HepG2 (cell line): Measurements from ENCODE around the gene ST6GALNAC2. TPM values are rescaled to one million over a fixed set of nuclear protein-coding genes. Genes with fewer than 3 reads are reported as not detected.
A peak's percentile ranks its signal among the peaks of the same experiment; 100 is the strongest.

Experiments
- ATAC-seq: fragments of 200-7000 bp; cut with Tn5 transposase; 3 replicates; pipeline ENCODE4 v1.9.1; 2020; ENCODE audit warnings: mild to moderate bottlenecking, moderate library complexity
- BruUV-seq: library from RNA; stranded (reverse); fragments of 400-500 nt; replicated peaks from 2 replicates; lab custom pipeline; 2021; lab: Mats Ljungman, UMichigan
- CTCF ChIA-PET: fragments of 300-600 bp; formaldehyde crosslinking; extraction: SDS; loops from one replicate; lab custom pipeline; 2021; ENCODE audit warnings: low total read pairs, inconsistent platforms, low intra/inter-chr PET ratio; lab: Yijun Ruan, JAX
- POLR2A ChIA-PET: fragments of 350-600 bp; sonication (Branson Sonifier 250); formaldehyde crosslinking; loops from one replicate; lab custom pipeline; 2020; ENCODE audit warnings: antibody characterized with exemption, inconsistent platforms; lab: Yijun Ruan, JAX
- DNase-seq: peaks from one replicate; pipeline ENCODE4 v3.0.0-alpha.2; 2015; ENCODE audit warnings: low spot score
- FAIRE-seq: peaks from 3 replicates; lab custom pipeline; 2011; peaks lifted over from hg19 to GRCh38; lab: Jason Lieb, UNC
- H2AFZ ChIP-seq: one replicate; pipeline ENCODE4 v1.6.1; 2011; ENCODE audit warnings: low read length, inconsistent platforms
- H3K27ac ChIP-seq: fragments of 300-600 bp; 3 replicates; pipeline ENCODE4 v1.8.0; 2011; ENCODE audit warnings: mixed run types, mild to moderate bottlenecking, mixed read lengths, low read length, inconsistent platforms; ENCODE audit not compliant: insufficient read depth; ENCODE audit errors: extremely low read length
- H3K27me3 ChIP-seq, 2 experiments: fragments of 200-600 bp in 1 of 2; 2 replicates in 1 of 2; 3 replicates in 1 of 2; pipeline versions ENCODE4 v1.6.0 to v1.8.0; 2011; ENCODE audit warnings: low read length in 2 of 2, mild to moderate bottlenecking in 2 of 2, moderate library complexity in 2 of 2, inconsistent platforms in 1 of 2; ENCODE audit not compliant: insufficient read depth in 2 of 2, control insufficient read depth in 1 of 2
- H3K36me3 ChIP-seq, 2 experiments: fragments of 200-600 bp in 1 of 2; replicated peaks in 1 of 2; 2 replicates in 1 of 2; 3 replicates in 1 of 2; pipeline versions ENCODE4 v1.5.1 to v1.8.0; 2011; ENCODE audit warnings: low read length in 2 of 2, inconsistent platforms in 1 of 2; ENCODE audit not compliant: insufficient read depth in 2 of 2, control insufficient read depth in 1 of 2
- H3K4me1 ChIP-seq: 2 replicates; pipeline ENCODE4 v1.5.1; 2012; ENCODE audit warnings: low read length, inconsistent platforms; ENCODE audit not compliant: insufficient read depth
- H3K4me2 ChIP-seq: 2 replicates; pipeline ENCODE4 v1.6.0; 2011; ENCODE audit warnings: low read depth, low read length, inconsistent platforms
- H3K4me3 ChIP-seq, 3 experiments: fragments of 200-600 bp in 1 of 3; sonication (generic), shearing (Covaris generic) in 1 of 3; replicated peaks in 1 of 3; 2 replicates each; pipeline ENCODE4 v1.5.1; 2011 to 2016; ENCODE audit warnings: low read length in 3 of 3, inconsistent platforms in 2 of 3, low read depth in 2 of 3, mild to moderate bottlenecking in 2 of 3, control low read depth in 1 of 3, mixed read lengths in 1 of 3; ENCODE audit not compliant: insufficient read depth in 1 of 3
- H3K79me2 ChIP-seq: one replicate; pipeline ENCODE4 v1.6.1; 2011; ENCODE audit warnings: low read length, inconsistent platforms; ENCODE audit not compliant: insufficient read depth
- H3K9ac ChIP-seq: 2 replicates; pipeline ENCODE4 v1.6.0; 2011; ENCODE audit warnings: mild to moderate bottlenecking, low read depth, low read length, inconsistent platforms; ENCODE audit not compliant: insufficient read depth
- H3K9me3 ChIP-seq: 2 replicates; pipeline ENCODE4 v1.5.1; 2012; ENCODE audit warnings: mild to moderate bottlenecking, low read length
- H4K20me1 ChIP-seq: 2 replicates; pipeline ENCODE4 v1.6.0; 2011; ENCODE audit warnings: inconsistent platforms, mild to moderate bottlenecking, low read length, moderate library complexity; ENCODE audit not compliant: insufficient read depth
- ATF7-NPFF ChIP-seq: sonication (generic); formaldehyde crosslinking; IDR thresholded peaks from 2 replicates; pipeline ENCODE4 v1.8.1; 2023; ENCODE audit warnings: mild to moderate bottlenecking, low read depth, missing genetic modification reagents, moderate library complexity
- BORCS8-MEF2B ChIP-seq: sonication (generic); formaldehyde crosslinking; IDR thresholded peaks from 2 replicates; pipeline ENCODE4 v1.8.0; 2022; ENCODE audit warnings: mild to moderate bottlenecking, missing genetic modification reagents
- CBFB ChIP-seq: sonication (generic); formaldehyde crosslinking; IDR thresholded peaks from 2 replicates; pipeline ENCODE4 v1.4.0; 2020; ENCODE audit warnings: missing genetic modification reagents
- CC2D1A ChIP-seq: sonication (generic); formaldehyde crosslinking; IDR thresholded peaks from 2 replicates; pipeline ENCODE4 v1.8.1; 2023; ENCODE audit warnings: mild to moderate bottlenecking, missing genetic modification reagents
- DPF2 ChIP-seq: sonication (generic); formaldehyde crosslinking; IDR thresholded peaks from 2 replicates; pipeline ENCODE4 v1.4.0; 2020; ENCODE audit warnings: mild to moderate bottlenecking, low read depth, missing genetic modification reagents, borderline replicate concordance
- ELF4 ChIP-seq: sonication (generic); formaldehyde crosslinking; IDR thresholded peaks from 2 replicates; pipeline ENCODE4 v1.5.0; 2020; ENCODE audit warnings: missing genetic modification reagents, mild to moderate bottlenecking, moderate library complexity, borderline replicate concordance
- GATAD1 ChIP-seq: IDR thresholded peaks from 2 replicates; pipeline ENCODE4 v1.6.1; 2016; ENCODE audit warnings: missing genetic modification reagents, missing compliant biosample characterization
- HOXA7 ChIP-seq: sonication (generic); formaldehyde crosslinking; IDR thresholded peaks from 2 replicates; pipeline ENCODE4 v1.8.1; 2022; ENCODE audit warnings: mild to moderate bottlenecking, missing genetic modification reagents, moderate library complexity
- KLF11 ChIP-seq: IDR thresholded peaks from 2 replicates; pipeline ENCODE4 v1.6.1; 2016; ENCODE audit warnings: missing compliant biosample characterization
- KLF16 ChIP-seq, 2 experiments: sonication (generic) in 1 of 2; formaldehyde crosslinking in 1 of 2; IDR thresholded peaks; 2 replicates each; pipeline versions ENCODE4 v1.6.1 to v1.8.0; 2016 to 2023; ENCODE audit warnings: missing genetic modification reagents in 2 of 2, missing compliant biosample characterization in 1 of 2
- PCBP1 ChIP-seq: fragments of 200-400 bp; formaldehyde crosslinking; IDR thresholded peaks from 2 replicates; pipeline ENCODE4 v1.6.1; 2017; ENCODE audit warnings: mild to moderate bottlenecking, low read depth, low read length, borderline replicate concordance
- SNAPC2 ChIP-seq: sonication (generic); formaldehyde crosslinking; IDR thresholded peaks from 2 replicates; pipeline ENCODE4 v1.8.1; 2022; ENCODE audit warnings: mild to moderate bottlenecking, missing genetic modification reagents
- THAP11 ChIP-seq: IDR thresholded peaks from 2 replicates; pipeline ENCODE4 v1.6.1; 2016; ENCODE audit warnings: missing biosample characterization, missing genetic modification reagents
- ZNF292 ChIP-seq: sonication (generic); formaldehyde crosslinking; IDR thresholded peaks from 2 replicates; pipeline ENCODE4 v1.8.1; 2022; ENCODE audit warnings: mild to moderate bottlenecking, low read depth, missing genetic modification reagents, borderline replicate concordance
- ZNF577 ChIP-seq: sonication (generic); formaldehyde crosslinking; IDR thresholded peaks from 2 replicates; pipeline ENCODE4 v1.4.0; 2020; ENCODE audit warnings: mild to moderate bottlenecking, low read depth, missing genetic modification reagents, borderline replicate concordance
- ZNF614 ChIP-seq: IDR thresholded peaks from 2 replicates; pipeline ENCODE4 v1.6.1; 2018; ENCODE audit warnings: missing biosample characterization, missing genetic modification reagents, inconsistent platforms, borderline replicate concordance
- ZSCAN29 ChIP-seq: sonication (generic); formaldehyde crosslinking; conservative IDR thresholded peaks from 2 replicates; pipeline ENCODE4 v1.4.0; 2020; ENCODE audit warnings: mild to moderate bottlenecking, missing genetic modification reagents
- ZZZ3 ChIP-seq: sonication (generic); formaldehyde crosslinking; IDR thresholded peaks from 2 replicates; pipeline ENCODE4 v1.4.0; 2020; ENCODE audit warnings: missing genetic modification reagents, mild to moderate bottlenecking, borderline replicate concordance
- WGBS: methylation state at CpG from one replicate; pipeline ENCODE4 v1.1.6; 2017; ENCODE audit warnings: low lambda C conversion rate; 5-methylcytosine and 5-hydroxymethylcytosine counted together
- in situ Hi-C: cut with HindIII; loops from 2 replicates; pipeline ENCODE4 v1.10.0; 2017; ENCODE audit warnings: low pct_unique_long_range_greater_than_20kb; ENCODE audit not compliant: extremely low pct_ligation_motif_present
- intact Hi-C: fragments of 100-400 bp; cut with micrococcal nuclease; formaldehyde crosslinking; loops from one replicate; pipeline ENCODE4 v1.10.0; 2022; ENCODE audit not compliant: unreplicated experiment
- polyA plus RNA-seq, 8 experiments: library from polyadenylated mRNA; depleted of rRNA in 3 of 8; stranded (reverse) in 7 of 8; unstranded in 1 of 8; fragments of >200 nt; fragmentation: Illumina TruSeq in 4 of 8; extraction: Trizol in 4 of 8; gene quantifications; 2 replicates each; pipeline versions ENCODE4 v1.2.1 to v1.2.3, GENCODE V29; 2011 to 2016; ENCODE audit warnings: low read depth in 4 of 8, missing spikeins in 1 of 8, mixed read lengths in 1 of 8; ENCODE audit not compliant: insufficient read depth in 1 of 8
- total RNA-seq, 5 experiments: library from RNA; depleted of rRNA; stranded (reverse); fragments of >200 nt; fragmentation: Illumina TruSeq; extraction: Trizol; gene quantifications; 2 replicates each; pipeline ENCODE4 v1.2.3, GENCODE V29; 2016; ENCODE audit warnings: low read depth in 1 of 5
- TF ChIP-seq, protein P1 (sequence below): sonication (generic); formaldehyde crosslinking; IDR thresholded peaks from 2 replicates; pipeline ENCODE4 v1.4.0; 2020; ENCODE audit warnings: low read depth, mild to moderate bottlenecking, missing genetic modification reagents
- TF ChIP-seq, protein P2 (sequence below): sonication (generic); formaldehyde crosslinking; IDR thresholded peaks from 2 replicates; pipeline ENCODE4 v1.5.0; 2020; ENCODE audit warnings: missing genetic modification reagents, mild to moderate bottlenecking, borderline replicate concordance

The ST6GALNAC2 gene
- total and polyA plus RNA-seq, 2 of the 13 experiments (the other 11 are each of a cell fraction or from before 2014, with no cell fraction given), result 0.12 to 0.49 TPM

DNA sequence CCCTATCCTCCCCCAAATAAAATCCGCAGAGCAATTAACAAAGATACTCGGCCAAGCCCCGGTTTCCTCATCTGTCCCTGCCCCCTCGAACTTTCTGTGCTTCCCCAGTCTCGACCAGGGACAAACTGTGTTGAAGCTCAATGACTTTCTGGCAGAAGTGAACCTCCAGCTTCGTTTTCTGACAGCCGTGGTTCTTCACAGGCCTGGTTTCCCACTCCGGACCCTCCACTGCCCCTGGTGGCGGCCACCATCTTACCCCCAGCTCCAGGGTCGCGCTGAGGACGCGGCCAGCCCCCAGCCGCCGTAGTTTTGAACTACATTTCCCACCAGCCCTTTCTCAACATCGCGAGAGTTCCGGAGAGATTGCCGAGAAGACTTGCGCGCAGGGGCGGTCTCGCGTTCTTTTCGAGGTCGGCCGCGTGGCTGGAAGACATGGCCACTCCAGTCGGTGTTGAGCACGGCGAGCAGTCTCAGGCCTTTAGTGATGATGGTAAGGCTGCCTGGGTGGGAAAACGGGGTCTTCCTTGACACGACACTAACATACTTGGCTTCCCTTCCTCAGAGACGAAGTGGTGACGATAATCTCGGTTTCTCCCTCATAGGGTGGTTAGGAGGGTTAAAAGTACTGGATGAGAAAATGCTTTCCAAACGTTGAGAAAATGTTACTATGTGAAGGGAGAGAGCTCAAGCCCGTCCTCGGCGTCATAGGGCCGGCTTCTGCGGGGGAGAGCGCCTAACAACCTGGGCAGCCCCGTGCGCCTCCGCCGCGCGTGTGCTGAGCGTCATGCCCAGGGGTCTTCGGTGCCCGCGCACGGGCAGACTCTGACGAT is 28.1 kb downstream of the ST6GALNAC2 start:
- peak overlapping the region; percentile 90 for H3K27ac ChIP-seq
- peak overlapping the region; percentile 81 for H2AFZ ChIP-seq
- H3K36me3 ChIP-seq, result peaks cover 6 to 25% of the 10 kb centered on the region in 2 experiments
- intact Hi-C loops, result loop anchor here (5.0 to 10.0 kb wide), 2 partner anchors 55 to 147 kb away; no protein-coding TSS in a partner anchor
- peaks cover 67% of the 10 kb centered on the region for H3K4me1 ChIP-seq
- peak overlapping the region; percentile 79 to 89 (median 86) for H3K4me3 ChIP-seq
- DNase-seq (peak; percentile 98), ATAC-seq (peak; percentile 95), FAIRE-seq (peak; percentile 73)
- in situ Hi-C loops, result loop anchor here (5.0 kb wide), 1 partner anchor 35 kb away; no protein-coding TSS in a partner anchor
- under 1% methylated on average over 48 of the region's 55 CpGs for WGBS
- H3K79me2 ChIP-seq, result peaks cover 50% of the 10 kb centered on the region
- H3K4me2 ChIP-seq, result peak overlapping the region; percentile 82
- peak overlapping the region; percentile 98 for H3K9ac ChIP-seq
- ChIA-PET POLR2A (interaction anchor here (0.6 to 6.5 kb wide), 38 partner anchors 9 to 565 kb away, joined by 3 to 129 read pairs (median 5); partner anchors contain the start of genes MXRA7, PRCD and ST6GALNAC2), CTCF (interaction anchor here (1.1 to 2.9 kb wide), 5 partner anchors 24 to 124 kb away, joined by 3 to 19 read pairs (median 8); no protein-coding TSS in a partner anchor)
- no peaks in the 10 kb centered on the region for H3K9me3 ChIP-seq
- no peaks in the 10 kb centered on the region; a peak in 1 of 5 replicates for H3K27me3 ChIP-seq
- peaks cover 44% of the 10 kb centered on the region for H4K20me1 ChIP-seq
- TSS peak; percentile 87 for BruUV-seq
- TF ChIP-seq, protein P1, sequence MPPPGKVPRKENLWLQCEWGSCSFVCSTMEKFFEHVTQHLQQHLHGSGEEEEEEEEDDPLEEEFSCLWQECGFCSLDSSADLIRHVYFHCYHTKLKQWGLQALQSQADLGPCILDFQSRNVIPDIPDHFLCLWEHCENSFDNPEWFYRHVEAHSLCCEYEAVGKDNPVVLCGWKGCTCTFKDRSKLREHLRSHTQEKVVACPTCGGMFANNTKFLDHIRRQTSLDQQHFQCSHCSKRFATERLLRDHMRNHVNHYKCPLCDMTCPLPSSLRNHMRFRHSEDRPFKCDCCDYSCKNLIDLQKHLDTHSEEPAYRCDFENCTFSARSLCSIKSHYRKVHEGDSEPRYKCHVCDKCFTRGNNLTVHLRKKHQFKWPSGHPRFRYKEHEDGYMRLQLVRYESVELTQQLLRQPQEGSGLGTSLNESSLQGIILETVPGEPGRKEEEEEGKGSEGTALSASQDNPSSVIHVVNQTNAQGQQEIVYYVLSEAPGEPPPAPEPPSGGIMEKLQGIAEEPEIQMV (CRISPR knock-in tag), result peak; percentile 86; the same call in 1 of the 2 replicates
- TF ChIP-seq KLF11 (CRISPR knock-in tag) (peak; percentile 98), CC2D1A (CRISPR knock-in tag) (0 out of 2 replicates have a peak, but pooled peaks have one; percentile 48), THAP11 (CRISPR knock-in tag) (peak; percentile 99), ELF4 (CRISPR knock-in tag) (no peak; the same call in 1 of the 2 replicates), ZNF577 (CRISPR knock-in tag) (peak; percentile 95; the same call in 1 of the 2 replicates), KLF16 (CRISPR knock-in tag; IDR thresholded peaks at IDR 0.05) (peak in 1 of 2 experiments; percentile 91; a peak in 2 of 4 replicates), BORCS8-MEF2B (CRISPR knock-in tag) (peak; percentile 93), DPF2 (CRISPR knock-in tag) (0 out of 2 replicates have a peak, but pooled peaks have one; percentile 10), PCBP1 (peak; percentile 93), ZNF292 (CRISPR knock-in tag) (no peak), ZNF614 (CRISPR knock-in tag) (peak; percentile 90), ZSCAN29 (CRISPR knock-in tag) (peak; percentile 48; the same call in 1 of the 2 replicates), CBFB (CRISPR knock-in tag) (peak; percentile 68; the same call in 1 of the 2 replicates), GATAD1 (peak; percentile 93), SNAPC2 (CRISPR knock-in tag) (peak; percentile 35; the same call in 1 of the 2 replicates), ATF7-NPFF (CRISPR knock-in tag) (peak; percentile 82), HOXA7 (CRISPR knock-in tag) (no peak), ZZZ3 (no peak; the same call in 1 of the 2 replicates)
- TF ChIP-seq, protein P2, sequence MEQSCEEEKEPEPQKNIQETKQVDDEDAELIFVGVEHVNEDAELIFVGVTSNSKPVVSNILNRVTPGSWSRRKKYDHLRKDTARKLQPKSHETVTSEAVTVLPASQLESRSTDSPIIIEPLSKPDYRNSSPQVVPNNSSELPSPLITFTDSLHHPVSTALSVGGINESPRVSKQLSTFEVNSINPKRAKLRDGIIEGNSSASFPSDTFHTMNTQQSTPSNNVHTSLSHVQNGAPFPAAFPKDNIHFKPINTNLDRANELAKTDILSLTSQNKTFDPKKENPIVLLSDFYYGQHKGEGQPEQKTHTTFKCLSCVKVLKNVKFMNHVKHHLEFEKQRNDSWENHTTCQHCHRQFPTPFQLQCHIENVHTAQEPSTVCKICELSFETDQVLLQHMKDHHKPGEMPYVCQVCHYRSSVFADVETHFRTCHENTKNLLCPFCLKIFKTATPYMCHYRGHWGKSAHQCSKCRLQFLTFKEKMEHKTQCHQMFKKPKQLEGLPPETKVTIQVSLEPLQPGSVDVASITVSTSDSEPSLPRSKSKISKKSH (CRISPR knock-in tag), result peak; percentile 68; the same call in 1 of the 2 replicates
